MM.1S (cell line): Measurements from ENCODE around the gene OSGIN1.

Experiments
- DNase-seq: peaks from one replicate; pipeline ENCODE4 v3.0.0-alpha.2; 2015
- H2AFZ ChIP-seq: fragments of 300-600 bp; sonication (generic); 2 replicates; pipeline ENCODE4 v1.6.0; 2016; ENCODE audit warnings: antibody characterized with exemption, low read length
- H3F3A ChIP-seq: fragments of 300-600 bp; sonication (generic); 2 replicates; pipeline ENCODE4 v1.6.1; 2016; ENCODE audit warnings: mild to moderate bottlenecking, antibody characterized with exemption, low read length, moderate library complexity, mixed read lengths; ENCODE audit not compliant: insufficient read depth
- H3K27ac ChIP-seq: fragments of 300-600 bp; sonication (generic); 2 replicates; pipeline ENCODE4 v1.5.1; 2016; ENCODE audit warnings: mild to moderate bottlenecking, low read length
- H3K27me3 ChIP-seq: fragments of 300-600 bp; sonication (generic); replicated peaks from 2 replicates; pipeline ENCODE4 v1.6.0; 2016; ENCODE audit warnings: low read length; ENCODE audit not compliant: insufficient read depth
- H3K36me3 ChIP-seq: fragments of 300-600 bp; sonication (generic); replicated peaks from 2 replicates; pipeline ENCODE4 v1.6.1; 2016; ENCODE audit warnings: mild to moderate bottlenecking, low read length, mixed read lengths; ENCODE audit not compliant: insufficient read depth
- H3K4me1 ChIP-seq: fragments of 300-600 bp; sonication (generic); 2 replicates; pipeline ENCODE4 v1.6.1; 2016; ENCODE audit warnings: low read length, mixed read lengths
- H3K4me2 ChIP-seq: fragments of 300-600 bp; sonication (generic); 2 replicates; pipeline ENCODE4 v1.6.0; 2016; ENCODE audit warnings: low read depth, low read length
- H3K4me3 ChIP-seq: fragments of 300-600 bp; sonication (generic); 2 replicates; pipeline ENCODE4 v1.5.1; 2016; ENCODE audit warnings: low read length, mixed read lengths
- H3K79me2 ChIP-seq: fragments of 300-600 bp; sonication (generic); 2 replicates; pipeline ENCODE4 v1.6.1; 2016; ENCODE audit warnings: mixed run types, low read length, mixed read lengths
- H3K9ac ChIP-seq: fragments of 300-600 bp; sonication (generic); 2 replicates; pipeline ENCODE4 v1.6.1; 2016; ENCODE audit warnings: low read length, mixed read lengths
- H3K9me2 ChIP-seq: fragments of 300-600 bp; sonication (generic); replicated peaks from 2 replicates; pipeline ENCODE4 v1.6.1; 2016; ENCODE audit warnings: mild to moderate bottlenecking, low read length, mixed read lengths; ENCODE audit not compliant: insufficient read depth
- H3K9me3 ChIP-seq: fragments of 300-600 bp; sonication (generic); replicated peaks from 2 replicates; pipeline ENCODE4 v1.6.1; 2016; ENCODE audit warnings: mild to moderate bottlenecking, low read length, mixed read lengths; ENCODE audit not compliant: insufficient read depth
- H4K20me1 ChIP-seq: fragments of 300-600 bp; sonication (generic); 2 replicates; pipeline ENCODE4 v1.6.1; 2016; ENCODE audit warnings: mild to moderate bottlenecking, low read length, moderate library complexity, mixed read lengths; ENCODE audit not compliant: insufficient read depth
- CTCF ChIP-seq: fragments of 300-600 bp; sonication (generic); IDR thresholded peaks from 2 replicates; pipeline ENCODE4 v1.5.1; 2016; ENCODE audit warnings: antibody characterized with exemption, low read length, mixed read lengths
- EZH2 ChIP-seq: fragments of 300-600 bp; sonication (generic); optimal IDR thresholded peaks from 2 replicates; pipeline ENCODE3; 2017; ENCODE audit warnings: low read depth, mild to moderate bottlenecking, antibody characterized with exemption, low read length, mixed read lengths
- EZH2phosphoT487 ChIP-seq: fragments of 300-600 bp; sonication (generic); IDR thresholded peaks from 2 replicates; pipeline ENCODE4 v1.6.1; 2018; ENCODE audit warnings: antibody characterized with exemption, low read length

Gene OSGIN1

DNA sequence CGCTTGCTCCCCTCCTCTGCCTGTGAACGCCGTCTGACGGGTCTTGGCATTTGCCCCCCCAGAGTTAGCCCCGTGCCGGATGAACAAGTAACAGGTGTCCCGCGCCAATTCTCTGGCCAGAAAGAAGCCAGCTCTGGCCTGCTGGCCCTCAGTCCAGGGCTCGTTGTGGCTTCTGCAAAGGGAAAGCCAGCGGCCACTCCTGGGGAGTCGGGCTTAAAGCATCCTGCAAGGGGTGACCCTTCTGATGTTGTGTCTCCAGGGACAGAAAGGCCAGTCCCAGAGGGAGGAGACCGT is 18.4 kb upstream of the OSGIN1 start:
- H3K9ac ChIP-seq: no peak overlapping the region
- no peaks in the 10 kb centered on the region for H4K20me1 ChIP-seq
- no peak overlapping the region for H3K27ac ChIP-seq
- H2AFZ ChIP-seq: no peak overlapping the region
- no peaks in the 10 kb centered on the region for H3K36me3 ChIP-seq
- H3F3A ChIP-seq: no peaks in the 10 kb centered on the region
- H3K27me3 ChIP-seq: no peaks in the 10 kb centered on the region; the same call in 1 of the 2 replicates
- no peaks in the 10 kb centered on the region for H3K79me2 ChIP-seq
- no peaks in the 10 kb centered on the region for H3K4me1 ChIP-seq
- no peak overlapping the region for H3K4me2 ChIP-seq
- no peak for DNase-seq
- TF ChIP-seq EZH2 (no peak), EZH2phosphoT487 (no peak), CTCF (no peak)
- no peaks in the 10 kb centered on the region for H3K9me2 ChIP-seq
- no peak overlapping the region for H3K4me3 ChIP-seq
- H3K9me3 ChIP-seq: no peaks in the 10 kb centered on the region

DNA sequence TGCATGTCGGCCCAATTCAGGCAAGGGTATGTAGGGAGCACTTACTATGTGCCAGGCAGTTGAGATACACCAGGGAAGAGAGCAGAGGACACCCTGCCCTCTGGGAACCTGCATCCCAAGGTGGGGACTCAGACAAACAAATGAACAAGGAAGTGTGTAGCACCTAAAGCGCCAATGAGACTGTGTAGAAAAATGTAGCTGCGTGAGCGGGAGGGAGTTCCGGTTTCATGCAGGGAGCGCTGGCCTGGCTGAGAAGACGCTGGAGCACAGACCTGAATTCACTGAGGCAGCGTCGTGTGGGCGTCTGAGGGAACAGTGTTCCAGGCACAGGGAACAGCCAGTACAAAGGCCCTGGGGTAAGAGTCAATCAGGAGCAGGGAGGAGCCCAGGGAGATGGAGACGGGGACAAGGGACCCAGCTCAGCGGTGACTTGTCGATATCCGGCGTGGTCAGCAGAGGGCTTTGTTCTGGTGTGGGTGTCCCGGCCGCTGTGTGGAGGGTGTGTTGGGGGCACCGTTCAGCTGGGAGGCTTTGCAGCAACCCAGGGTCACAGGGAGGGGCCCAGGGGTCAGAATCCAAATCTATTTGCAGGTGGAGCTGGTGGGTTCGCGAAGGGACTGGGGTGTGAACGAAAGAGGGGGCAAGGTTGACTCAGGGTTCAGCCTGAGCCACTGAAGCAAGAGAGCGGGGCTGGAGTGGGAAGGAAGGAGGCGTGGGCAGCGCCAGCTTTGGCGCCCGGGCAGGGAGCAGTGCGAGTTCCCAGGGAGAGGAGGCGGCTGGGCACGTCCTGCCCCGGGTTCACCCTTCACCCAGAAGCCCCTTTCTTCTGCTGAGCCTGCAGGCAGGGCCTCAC is 17.8 kb upstream of the OSGIN1 start:
- no peaks in the 10 kb centered on the region for H3K4me1 ChIP-seq
- H3F3A ChIP-seq: no peaks in the 10 kb centered on the region
- no peaks in the 10 kb centered on the region for H4K20me1 ChIP-seq
- H3K9me2 ChIP-seq: no peaks in the 10 kb centered on the region
- no peak for DNase-seq
- H3K4me3 ChIP-seq: no peak overlapping the region
- H3K27me3 ChIP-seq: no peaks in the 10 kb centered on the region; the same call in 1 of the 2 replicates
- no peak overlapping the region for H3K9ac ChIP-seq
- no peak overlapping the region for H2AFZ ChIP-seq
- H3K79me2 ChIP-seq: no peaks in the 10 kb centered on the region
- H3K4me2 ChIP-seq: no peak overlapping the region
- TF ChIP-seq EZH2phosphoT487 (no peak), CTCF (no peak), EZH2 (no peak)
- H3K27ac ChIP-seq: no peak overlapping the region
- no peaks in the 10 kb centered on the region for H3K36me3 ChIP-seq
- no peaks in the 10 kb centered on the region for H3K9me3 ChIP-seq

GRCh38 chr16:83935858-83936255 is 17.2 kb upstream of the OSGIN1 start:
- TF ChIP-seq EZH2: no peak
- TF ChIP-seq EZH2phosphoT487: no peak
- no peak for TF ChIP-seq CTCF
- no peaks in the 10 kb centered on the region for H3K9me3 ChIP-seq
- H4K20me1 ChIP-seq: no peaks in the 10 kb centered on the region
- H3K4me2 ChIP-seq: no peak overlapping the region
- H2AFZ ChIP-seq: no peak overlapping the region
- no peaks in the 10 kb centered on the region; the same call in none of the 2 replicates for H3K27me3 ChIP-seq
- no peaks in the 10 kb centered on the region for H3K79me2 ChIP-seq
- H3K9ac ChIP-seq: no peak overlapping the region
- H3F3A ChIP-seq: no peaks in the 10 kb centered on the region
- H3K36me3 ChIP-seq: no peaks in the 10 kb centered on the region
- H3K4me1 ChIP-seq: no peaks in the 10 kb centered on the region
- no peaks in the 10 kb centered on the region for H3K9me2 ChIP-seq
- no peak for DNase-seq
- no peak overlapping the region for H3K4me3 ChIP-seq
- H3K27ac ChIP-seq: no peak overlapping the region
